CD4-positive, alpha-beta T cell treated with Interferon gamma for 1 hour (primary cell): ENCODE results near the gene RING1.

ENCODE experiments used
- DNase-seq: peaks from one replicate; pipeline ENCODE4 v3.0.0-alpha.2; 2020

RING1 gene

GRCh38 chr6:33172688-33173534, 35.4 kb upstream of the RING1 start:
- DNase-seq: no peak

DNA sequence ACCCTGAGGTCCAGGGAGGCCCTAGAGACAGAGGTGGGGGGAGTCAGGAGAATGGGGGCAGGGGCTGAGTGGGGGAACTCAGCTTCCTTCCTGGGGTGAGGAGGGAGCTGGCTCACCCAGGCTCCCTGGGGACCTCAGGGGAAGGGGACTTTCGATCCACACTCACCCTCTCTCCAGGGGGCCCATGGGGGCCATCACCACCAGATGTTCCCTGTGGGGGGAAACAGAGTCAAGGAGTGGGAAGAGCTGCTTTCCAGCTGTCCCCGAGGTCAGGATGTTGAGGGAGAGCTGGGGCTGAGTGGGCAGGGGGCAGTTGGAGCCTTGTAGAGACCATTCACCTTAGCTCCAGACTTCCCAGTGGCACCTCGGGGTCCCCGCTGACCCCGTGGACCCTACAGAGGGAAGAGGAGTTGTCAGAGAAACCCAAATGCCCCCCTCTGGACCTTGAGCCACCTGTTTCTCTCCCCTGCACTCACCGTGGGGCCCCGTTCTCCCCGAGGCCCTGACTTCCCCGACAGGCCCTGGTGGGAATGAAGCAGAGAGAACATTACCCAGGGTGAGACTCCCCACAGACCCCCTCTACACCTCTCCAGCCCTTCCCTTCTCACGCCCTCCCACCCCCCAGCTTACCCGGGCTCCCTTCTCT, 34.6 kb upstream of the RING1 start:
- no peak for DNase-seq

DNA sequence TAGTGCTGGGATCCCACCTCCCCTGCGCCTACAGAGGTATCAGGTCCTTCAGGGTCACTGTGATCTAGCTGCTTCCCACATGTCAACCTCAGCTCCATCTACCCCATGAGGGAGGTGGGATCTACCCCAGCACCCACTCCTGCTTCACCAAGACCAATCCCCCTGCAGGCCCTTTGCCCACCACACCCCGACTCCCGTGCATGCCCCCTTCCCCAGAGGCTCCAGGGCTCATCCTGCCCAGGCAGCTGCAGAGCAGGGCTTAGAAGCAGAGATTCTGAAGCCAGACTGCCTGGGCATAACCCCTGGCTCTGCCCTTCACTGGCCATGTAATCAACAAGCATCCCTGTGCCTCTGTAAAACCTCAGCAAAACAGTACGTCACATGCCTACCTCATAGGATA, 33.5 kb upstream of the RING1 start:
- DNase-seq: no peak

- DNase-seq: no peak
Measured at GRCh38 chr6:33175436-33176069, 32.7 kb upstream of the RING1 start.

DNA sequence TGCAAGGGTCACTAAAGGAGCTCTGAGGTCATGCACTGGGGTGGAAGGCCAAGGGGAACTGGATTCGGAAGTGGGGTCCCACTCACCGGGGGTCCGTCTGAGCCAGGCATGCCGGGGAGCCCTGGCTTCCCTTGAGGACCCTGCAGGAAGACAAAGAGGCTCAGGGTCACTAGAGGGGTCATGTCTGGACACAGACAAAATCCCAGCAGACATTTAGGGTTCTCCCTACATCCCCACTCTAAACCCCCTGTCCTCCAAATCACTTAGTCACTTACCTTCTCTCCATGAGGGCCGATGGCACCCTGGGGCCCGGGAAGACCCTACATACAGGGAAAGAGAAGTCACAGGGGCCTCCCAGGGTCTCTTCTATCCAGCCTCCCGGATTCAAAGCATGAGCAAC, 31.4 kb upstream of the RING1 start:
- no peak for DNase-seq

DNA sequence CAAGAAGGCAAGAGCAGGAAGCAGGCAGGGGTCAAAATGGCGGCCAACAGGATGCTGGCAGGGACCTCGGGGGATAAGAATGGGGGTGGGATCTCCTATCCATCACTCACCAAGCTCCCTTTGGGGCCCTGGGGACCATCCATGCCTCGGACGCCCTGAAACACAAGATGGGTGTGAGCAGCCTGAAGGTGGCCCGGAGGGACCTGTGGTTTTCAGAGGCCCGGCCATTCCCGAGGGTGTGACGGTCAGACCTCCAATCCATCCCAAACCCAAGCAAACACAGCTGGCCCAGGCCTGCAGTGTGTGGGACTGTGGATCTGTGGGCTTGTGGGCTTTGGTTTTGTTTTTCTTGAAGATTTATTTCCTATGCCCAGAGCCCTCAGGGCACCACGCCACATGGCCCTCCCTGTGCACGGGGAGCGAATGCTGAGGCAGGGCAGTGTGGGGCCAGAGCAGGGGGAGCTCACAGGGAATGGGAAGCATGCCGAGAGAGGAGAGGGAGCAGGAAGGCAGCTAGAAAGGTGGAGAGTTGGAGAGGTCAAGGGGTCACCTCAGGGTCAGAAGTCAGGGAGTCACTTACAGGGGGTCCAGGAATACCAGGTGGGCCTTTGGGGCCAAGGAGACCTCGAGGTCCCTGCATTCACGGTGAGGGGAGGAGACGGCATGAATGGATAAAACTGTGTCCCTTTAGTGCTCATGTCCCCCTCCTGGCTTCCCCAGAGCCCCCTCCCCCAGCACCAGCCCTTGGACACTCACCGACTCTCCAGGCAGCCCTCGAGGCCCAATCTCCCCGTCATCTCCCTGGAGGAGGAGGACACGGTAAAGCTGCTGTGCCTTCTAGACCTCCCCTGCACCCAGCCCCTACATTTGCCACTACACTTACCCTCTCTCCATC, 30.5 kb upstream of the RING1 start:
- no peak for DNase-seq

DNA sequence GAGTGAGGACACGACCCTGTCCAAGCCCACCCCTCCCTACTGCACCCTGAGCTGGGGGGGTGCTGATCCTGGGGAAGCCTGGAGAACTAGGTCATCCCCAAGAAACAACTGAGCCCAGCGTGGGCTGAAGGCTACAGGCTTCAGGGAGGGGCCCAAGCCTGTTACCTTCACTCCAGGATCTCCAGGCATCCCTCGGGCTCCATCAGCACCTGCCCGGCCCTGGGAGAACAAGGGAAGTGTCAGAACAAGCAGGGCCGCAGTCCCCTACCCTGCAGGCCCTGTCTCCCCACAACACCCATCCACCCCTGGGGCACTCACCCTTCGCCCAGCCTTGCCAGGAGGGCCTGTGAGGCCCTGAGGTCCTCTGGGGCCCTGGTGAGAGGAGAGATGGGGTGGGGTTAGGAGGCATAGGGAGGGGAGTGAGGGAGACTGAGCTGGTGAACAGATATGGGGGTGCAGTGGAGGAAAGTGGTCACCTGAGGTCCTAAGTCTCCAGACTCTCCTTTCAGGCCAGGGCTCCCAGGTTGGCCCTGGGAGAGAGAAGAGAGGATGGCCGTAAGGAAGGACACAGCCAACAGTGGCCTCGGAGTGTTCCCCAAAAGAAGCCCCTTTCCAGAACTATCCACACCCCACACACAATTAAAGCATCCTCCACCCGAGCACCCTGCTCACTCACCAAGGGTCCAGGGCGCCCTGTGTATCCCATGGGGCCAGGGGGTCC, 29.4 kb upstream of the RING1 start:
- DNase-seq: no peak

- DNase-seq: no peak
Measured at GRCh38 chr6:33181141-33181540, 27.2 kb upstream of the RING1 start.

DNA sequence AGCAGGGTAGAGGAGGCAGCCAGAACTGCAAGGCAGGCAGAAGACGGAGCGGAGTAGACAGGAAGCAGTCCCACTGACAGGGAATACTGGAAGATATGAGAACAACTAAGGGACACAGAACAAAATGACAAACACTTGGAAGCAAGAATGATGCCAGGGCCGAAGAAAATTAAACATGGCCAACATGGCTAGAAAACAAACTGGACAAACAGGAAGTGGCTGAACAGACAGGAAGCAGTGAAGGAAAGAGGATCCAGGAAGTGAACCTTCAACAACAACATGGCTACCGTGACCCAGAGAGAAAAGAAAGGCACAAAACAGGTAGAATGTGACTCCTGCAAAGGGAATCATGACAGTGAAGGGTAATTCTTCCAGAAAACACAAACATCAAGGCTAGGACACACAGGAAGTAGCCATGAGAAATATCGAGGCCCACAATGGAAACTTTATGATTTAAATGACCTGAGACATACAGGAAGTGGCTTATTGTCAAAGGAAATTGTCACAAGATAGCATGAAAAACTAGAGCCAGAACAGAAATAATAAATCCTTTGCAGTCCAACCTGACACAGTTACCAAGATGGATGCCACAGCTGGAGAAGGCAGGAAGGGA, 25.1 kb upstream of the RING1 start:
- DNase-seq: no peak

- no peak for DNase-seq
Measured at GRCh38 chr6:33185190-33185589, 23.1 kb upstream of the RING1 start.

DNA sequence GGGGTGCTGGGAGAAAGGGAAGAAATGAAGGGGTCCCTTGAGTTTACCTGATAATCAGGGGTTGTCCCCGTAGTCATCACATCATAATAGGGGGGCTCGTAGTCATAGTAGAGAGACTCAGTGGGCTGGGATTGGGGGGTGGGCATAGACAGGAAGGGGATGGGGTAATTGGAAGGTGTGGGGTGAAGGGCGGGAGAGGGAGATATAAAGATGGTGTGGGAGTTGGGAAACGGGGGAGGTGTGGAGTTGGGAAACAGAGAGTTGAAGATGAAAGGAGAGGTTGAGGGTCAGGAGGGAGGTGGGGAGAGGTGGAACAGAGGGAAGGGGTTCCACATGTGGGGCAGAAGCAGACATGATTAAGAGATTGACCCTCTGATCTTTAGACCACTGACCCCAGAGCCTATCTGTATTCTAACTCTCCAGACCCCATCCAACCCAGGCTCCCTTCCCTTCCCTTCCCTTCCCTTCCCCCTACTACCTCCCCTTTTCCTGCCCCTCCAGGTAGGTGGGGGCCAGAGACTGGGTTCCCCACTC, 22.6 kb upstream of the RING1 start:
- no peak for DNase-seq

- DNase-seq: no peak
Measured at GRCh38 chr6:33187809-33188208, 20.5 kb upstream of the RING1 start.

GRCh38 chr6:33189164-33189563, 19.1 kb upstream of the RING1 start:
- no peak for DNase-seq

- DNase-seq: no peak
Measured at GRCh38 chr6:33189625-33190448, 18.5 kb upstream of the RING1 start.

DNA sequence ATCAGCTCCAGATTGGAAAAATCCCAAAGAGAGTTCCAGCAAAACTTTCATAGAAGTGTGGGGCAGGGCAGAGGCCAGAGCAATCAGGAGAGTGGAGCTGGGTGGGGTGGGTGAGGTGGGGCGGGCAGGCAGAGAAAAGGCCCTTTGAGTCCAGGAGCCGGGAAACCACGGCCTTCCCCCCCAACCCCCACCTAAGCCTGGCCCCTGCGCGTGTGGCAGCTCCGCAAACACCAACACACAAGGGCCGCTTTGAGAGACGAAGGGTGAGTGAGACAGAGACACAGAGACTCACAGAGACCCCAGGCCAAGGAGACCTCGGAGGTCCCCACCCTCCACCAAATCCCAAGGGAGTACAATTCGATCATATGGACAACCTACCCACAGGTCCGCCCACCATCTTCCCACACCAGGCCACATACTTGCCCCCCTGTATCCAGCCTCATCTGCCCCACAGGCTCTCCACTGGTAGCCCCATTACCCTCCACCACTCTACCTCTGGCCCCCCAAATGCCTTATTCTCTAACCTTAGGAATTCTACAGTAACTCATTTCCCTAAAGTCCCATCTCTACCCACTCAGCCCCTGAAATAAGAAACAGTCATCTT, 17.7 kb upstream of the RING1 start:
- no peak for DNase-seq

DNA sequence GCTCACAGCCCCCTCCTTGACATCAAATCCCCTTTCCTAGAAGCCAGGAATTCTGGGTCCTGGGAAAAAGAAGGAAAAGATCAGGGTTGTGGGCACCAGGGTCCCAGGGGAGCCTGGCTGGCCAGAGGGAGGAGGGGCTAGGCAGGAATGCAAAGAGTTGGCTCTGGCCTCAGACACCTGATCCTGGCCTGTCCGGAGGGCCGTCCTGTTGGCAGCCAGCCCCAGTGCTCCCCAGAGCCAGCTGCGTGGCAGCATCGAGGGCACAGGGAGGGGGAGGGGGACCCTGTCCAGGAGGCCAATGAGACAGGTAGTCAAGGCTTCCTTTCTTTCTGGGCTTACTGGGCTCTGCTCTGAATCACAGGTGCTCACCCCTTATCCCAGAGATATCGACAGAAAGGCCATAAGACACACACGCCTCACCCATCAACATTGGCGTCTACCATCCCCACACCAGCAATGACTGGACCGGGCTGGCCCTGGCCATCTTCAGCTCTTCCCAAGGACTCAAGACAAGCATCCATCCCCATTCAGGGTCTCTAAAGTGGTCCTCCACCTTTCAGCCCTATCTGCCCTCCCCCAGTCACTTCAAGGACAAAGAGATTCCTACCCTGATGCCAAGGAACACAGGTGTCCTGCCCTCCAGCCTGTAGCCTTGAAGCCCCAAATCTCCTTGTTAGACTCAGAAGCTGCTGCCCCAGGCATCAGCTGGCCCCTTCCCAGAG, 16.8 kb upstream of the RING1 start:
- DNase-seq: no peak

DNA sequence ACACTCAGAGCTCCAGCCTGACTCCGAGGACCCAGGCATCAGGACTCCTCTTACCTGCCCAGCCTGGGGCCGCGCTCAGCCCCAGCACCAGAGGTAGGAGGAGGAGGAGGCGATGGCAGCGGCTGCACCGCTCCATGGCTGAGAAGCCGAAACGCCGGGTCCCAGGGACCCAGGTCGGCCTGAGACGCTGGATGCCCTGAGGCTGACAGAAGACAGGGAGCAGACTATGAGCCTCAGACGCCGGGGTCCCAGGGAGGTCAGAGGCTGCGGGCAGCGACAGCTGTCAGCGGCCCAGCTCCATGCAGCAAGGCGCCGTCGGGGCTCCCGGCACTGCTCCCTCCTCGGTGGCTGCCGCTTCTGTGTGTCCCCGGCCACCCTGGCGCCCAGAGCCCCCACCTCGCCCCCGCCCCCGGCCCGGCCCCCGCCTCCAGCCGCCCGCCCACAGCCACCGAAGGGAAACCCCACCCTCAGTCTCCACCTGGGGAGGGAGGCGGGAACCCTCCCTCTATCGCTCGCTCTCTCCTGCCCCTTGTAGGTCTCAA, 16.1 kb upstream of the RING1 start, which contains the start of gene COL11A2:
Gene COL11A2 (minus strand): TSS at position 363 of the 542 bp plus-strand sequence. CDS start 227 bp downstream, at position 136.
- DNase-seq: peak; percentile 19

GRCh38 chr6:33192671-33193602, 15.4 kb upstream of the RING1 start:
- peak; percentile 19 for DNase-seq
